K562 (cell line): ENCODE measurements around the gene SZT2. TPM values are rescaled to one million over a fixed set of nuclear protein-coding genes. Genes with fewer than 3 reads are reported as not detected.
A peak's percentile ranks its signal among the peaks of the same experiment; 100 is the strongest.

Experiments
- ATAC-seq: fragments of 200-7000 bp; cut with Tn5 transposase; 3 replicates; pipeline ENCODE4 v1.9.1; 2020; ENCODE audit warnings: moderate library complexity
- BruUV-seq: library from RNA; stranded (reverse); fragments of 400-500 nt; replicated peaks from 2 replicates; lab custom pipeline; 2021; lab: Mats Ljungman, UMichigan
- CTCF ChIA-PET: fragments of 300-600 bp; formaldehyde crosslinking; extraction: SDS; loops from one replicate; lab custom pipeline; 2021; ENCODE audit warnings: low intra/inter-chr PET ratio; lab: Yijun Ruan, JAX
- POLR2A ChIA-PET: fragments of 300-600, 350-650 bp; sonication (Branson Sonifier 250); formaldehyde crosslinking; extraction: SDS; loops from one replicate; lab custom pipeline; 2021; ENCODE audit warnings: antibody characterized with exemption, inconsistent platforms; lab: Yijun Ruan, JAX
- DNase-seq, 4 experiments: peaks; one replicate each; pipeline versions ENCODE4 v3.0.0 to v3.0.0-alpha.2; 2011 to 2018; ENCODE audit warnings: low spot score in 3 of 4, mixed read lengths in 3 of 4; ENCODE audit errors: extremely low read depth in 1 of 4
- FAIRE-seq: peaks from 2 replicates; lab custom pipeline; 2011; peaks lifted over from hg19 to GRCh38; lab: Jason Lieb, UNC
- H2AFZ ChIP-seq: 2 replicates; pipeline ENCODE4 v1.6.0; 2011; ENCODE audit warnings: low read depth, low read length, control low read depth, inconsistent platforms
- H3K27ac ChIP-seq: fragments of 200-600 bp; 3 replicates; pipeline ENCODE4 v1.8.0; 2011; ENCODE audit warnings: low read depth, mild to moderate bottlenecking, control low read depth, inconsistent platforms, low read length, moderate library complexity, mixed read lengths; ENCODE audit errors: extremely low read depth
- H3K27me3 ChIP-seq, 2 experiments: fragments of 300-600 bp in 1 of 2; 2 replicates in 1 of 2; 3 replicates in 1 of 2; pipeline versions ENCODE4 v1.6.0 to v1.8.0; 2011; ENCODE audit warnings: inconsistent platforms in 2 of 2, low read length in 2 of 2, mild to moderate bottlenecking in 1 of 2, mixed read lengths in 1 of 2, moderate library complexity in 1 of 2; ENCODE audit not compliant: control insufficient read depth in 2 of 2, insufficient read depth in 2 of 2
- H3K36me3 ChIP-seq: fragments of 300-600 bp; 3 replicates; pipeline ENCODE4 v1.8.0; 2011; ENCODE audit warnings: mild to moderate bottlenecking, low read length, inconsistent platforms; ENCODE audit not compliant: control insufficient read depth, insufficient read depth
- H3K4me1 ChIP-seq, 2 experiments: fragments of 200-600 bp in 1 of 2; replicated peaks in 1 of 2; 2 replicates in 1 of 2; 3 replicates in 1 of 2; pipeline versions ENCODE4 v1.5.1 to v1.8.0; 2011; ENCODE audit warnings: inconsistent platforms in 2 of 2, low read length in 2 of 2, mild to moderate bottlenecking in 1 of 2, mixed read lengths in 1 of 2, moderate library complexity in 1 of 2; ENCODE audit not compliant: control insufficient read depth in 2 of 2, insufficient read depth in 2 of 2
- H3K4me2 ChIP-seq: 2 replicates; pipeline ENCODE4 v1.6.1; 2011; ENCODE audit warnings: low read length, control low read depth, inconsistent platforms, mixed read lengths; ENCODE audit not compliant: insufficient read depth
- H3K4me3 ChIP-seq: fragments of 200-600 bp; sonication (generic), shearing (Covaris generic); 2 replicates; pipeline ENCODE4 v1.5.1; 2016; ENCODE audit warnings: control low read depth, inconsistent platforms
- H3K79me2 ChIP-seq: fragments of 200-600 bp; 3 replicates; pipeline ENCODE4 v1.8.0; 2011; ENCODE audit warnings: low read length, inconsistent platforms; ENCODE audit not compliant: control insufficient read depth, insufficient read depth
- H3K9ac ChIP-seq, 2 experiments: 2 replicates each; pipeline versions ENCODE4 v1.6.0 to v1.6.1; 2011; ENCODE audit warnings: low read depth in 2 of 2, low read length in 2 of 2, control low read depth in 1 of 2, inconsistent platforms in 1 of 2, mild to moderate bottlenecking in 1 of 2, mixed read lengths in 1 of 2; ENCODE audit not compliant: insufficient read depth in 1 of 2
- H3K9me1 ChIP-seq: one replicate; pipeline ENCODE4 v1.6.0; 2011; ENCODE audit warnings: inconsistent platforms, mild to moderate bottlenecking, low read length, moderate library complexity; ENCODE audit not compliant: control insufficient read depth, insufficient read depth
- H3K9me3 ChIP-seq: replicated peaks from 2 replicates; pipeline ENCODE4 v1.5.1; 2011; ENCODE audit warnings: low read depth, low read length, inconsistent platforms; ENCODE audit not compliant: control insufficient read depth, insufficient read depth
- H4K20me1 ChIP-seq: replicated peaks from 2 replicates; pipeline ENCODE4 v1.6.1; 2011; ENCODE audit warnings: low read length, inconsistent platforms, mixed read lengths; ENCODE audit not compliant: control insufficient read depth, insufficient read depth
- POLR2B ChIP-seq: fragments of 450-650 bp; IDR thresholded peaks from 2 replicates; pipeline ENCODE4 v1.6.1; 2018; ENCODE audit warnings: low read depth; ENCODE audit not compliant: partially characterized antibody
- SMARCA5 ChIP-seq: fragments of 450-650 bp; IDR thresholded peaks from 2 replicates; pipeline ENCODE4 v1.6.1; 2016
- XRCC5 ChIP-seq: fragments of 200-400 bp; formaldehyde crosslinking; IDR thresholded peaks from 2 replicates; pipeline ENCODE4 v1.6.1; 2017; ENCODE audit warnings: low read depth, mild to moderate bottlenecking, low read length
- ZNF24 ChIP-seq: fragments of 450-650 bp; IDR thresholded peaks from 2 replicates; pipeline ENCODE4 v1.6.1; 2016
- WGBS: fragments of 100-300 bp; shearing (Covaris generic); methylation state at CpG from one replicate; pipeline ENCODE4 v1.1.6; 2016; ENCODE audit warnings: low coverage, mixed read lengths; ENCODE audit not compliant: insufficient coverage; ENCODE audit errors: missing lambda C conversion rate; 5-methylcytosine and 5-hydroxymethylcytosine counted together
- in situ Hi-C: fragments of 300-500 bp; cut with MboI; formaldehyde crosslinking; loops from 4 replicates; pipeline ENCODE4 v1.15.0; 2018; ENCODE audit warnings: inconsistent platforms, mixed read lengths
- intact Hi-C: fragments of 100-400 bp; cut with micrococcal nuclease; formaldehyde crosslinking; loops from 2 replicates; pipeline ENCODE4 v1.14.2; 2022
- polyA plus RNA-seq, 8 experiments: library from polyadenylated mRNA; depleted of rRNA in 4 of 8; stranded (reverse) in 5 of 8; unstranded in 3 of 8; fragments of >200 nt; fragmentation: Nextera tagmentation in 2 of 8; fragmentation: Illumina TruSeq in 1 of 8; extraction: Ambion mirVana in 2 of 8; extraction: Trizol in 1 of 8; gene quantifications; 2 replicates each; pipeline versions ENCODE4 v1.2.1 to v1.2.3, GENCODE V29; 2011 to 2014; ENCODE audit warnings: inconsistent platforms in 1 of 8, missing spikeins in 1 of 8
- total RNA-seq, 7 experiments: library from RNA; depleted of rRNA in 6 of 7; stranded (reverse); fragments of >200 nt in 6 of 7; fragmentation: Illumina TruSeq in 2 of 7; extraction: Trizol in 2 of 7; gene quantifications; 2 replicates each; pipeline versions ENCODE4 v1.2.1 to v1.2.3, GENCODE V29; 2011 to 2021; ENCODE audit warnings: low replicate concordance in 1 of 7
- TF ChIP-seq, protein P1 (sequence below): fragments of 250-450 bp; sonication (Bioruptor Pico); IDR thresholded peaks from 2 replicates; pipeline ENCODE4 v1.4.0; 2020

SZT2 gene
- total and polyA plus RNA-seq, 9 of the 15 experiments (the other 6 are each of a cell fraction or from before 2014, with no cell fraction given), result 0.88 to 31.0 (median 12.8) TPM

DNA sequence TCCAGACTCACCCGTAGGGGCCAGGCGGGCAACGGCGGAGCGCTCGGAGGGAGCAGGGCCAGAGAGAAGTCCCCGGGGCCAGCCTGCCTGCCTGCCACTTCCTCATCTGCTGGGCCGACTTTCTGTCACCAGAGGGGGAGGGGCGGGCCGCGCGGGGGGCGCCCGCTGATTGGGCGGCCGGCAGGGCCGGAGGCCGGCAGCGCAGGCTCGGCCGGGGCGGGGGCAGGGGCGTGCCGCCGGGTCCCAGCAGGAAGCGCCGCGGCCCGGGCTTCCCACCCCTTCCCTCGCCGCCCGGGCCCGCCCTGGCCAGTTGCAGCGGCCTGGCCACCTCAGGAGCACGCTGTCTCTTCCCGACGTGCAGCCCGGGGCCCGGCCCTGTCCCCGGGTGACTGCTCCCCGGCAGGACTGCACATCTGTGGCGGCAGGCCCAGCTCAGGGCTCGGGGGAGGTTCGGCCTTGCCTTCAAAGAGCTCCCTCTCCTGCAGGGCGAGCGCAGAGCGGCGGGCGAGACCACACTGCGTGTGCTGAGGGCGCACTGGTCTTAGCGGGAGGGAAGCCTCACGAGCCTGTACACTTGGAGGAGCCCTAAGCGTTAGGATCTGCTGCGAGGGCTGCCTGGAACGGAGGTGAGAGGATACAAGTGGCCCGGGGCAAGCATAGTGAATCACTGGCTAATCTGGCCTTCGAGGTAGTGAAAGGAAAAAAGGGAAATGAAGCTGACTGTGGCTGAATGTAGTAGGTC is 21.6 kb upstream of the SZT2 start, which contains the start of gene ELOVL1 (continued):
- TF ChIP-seq, protein P1, sequence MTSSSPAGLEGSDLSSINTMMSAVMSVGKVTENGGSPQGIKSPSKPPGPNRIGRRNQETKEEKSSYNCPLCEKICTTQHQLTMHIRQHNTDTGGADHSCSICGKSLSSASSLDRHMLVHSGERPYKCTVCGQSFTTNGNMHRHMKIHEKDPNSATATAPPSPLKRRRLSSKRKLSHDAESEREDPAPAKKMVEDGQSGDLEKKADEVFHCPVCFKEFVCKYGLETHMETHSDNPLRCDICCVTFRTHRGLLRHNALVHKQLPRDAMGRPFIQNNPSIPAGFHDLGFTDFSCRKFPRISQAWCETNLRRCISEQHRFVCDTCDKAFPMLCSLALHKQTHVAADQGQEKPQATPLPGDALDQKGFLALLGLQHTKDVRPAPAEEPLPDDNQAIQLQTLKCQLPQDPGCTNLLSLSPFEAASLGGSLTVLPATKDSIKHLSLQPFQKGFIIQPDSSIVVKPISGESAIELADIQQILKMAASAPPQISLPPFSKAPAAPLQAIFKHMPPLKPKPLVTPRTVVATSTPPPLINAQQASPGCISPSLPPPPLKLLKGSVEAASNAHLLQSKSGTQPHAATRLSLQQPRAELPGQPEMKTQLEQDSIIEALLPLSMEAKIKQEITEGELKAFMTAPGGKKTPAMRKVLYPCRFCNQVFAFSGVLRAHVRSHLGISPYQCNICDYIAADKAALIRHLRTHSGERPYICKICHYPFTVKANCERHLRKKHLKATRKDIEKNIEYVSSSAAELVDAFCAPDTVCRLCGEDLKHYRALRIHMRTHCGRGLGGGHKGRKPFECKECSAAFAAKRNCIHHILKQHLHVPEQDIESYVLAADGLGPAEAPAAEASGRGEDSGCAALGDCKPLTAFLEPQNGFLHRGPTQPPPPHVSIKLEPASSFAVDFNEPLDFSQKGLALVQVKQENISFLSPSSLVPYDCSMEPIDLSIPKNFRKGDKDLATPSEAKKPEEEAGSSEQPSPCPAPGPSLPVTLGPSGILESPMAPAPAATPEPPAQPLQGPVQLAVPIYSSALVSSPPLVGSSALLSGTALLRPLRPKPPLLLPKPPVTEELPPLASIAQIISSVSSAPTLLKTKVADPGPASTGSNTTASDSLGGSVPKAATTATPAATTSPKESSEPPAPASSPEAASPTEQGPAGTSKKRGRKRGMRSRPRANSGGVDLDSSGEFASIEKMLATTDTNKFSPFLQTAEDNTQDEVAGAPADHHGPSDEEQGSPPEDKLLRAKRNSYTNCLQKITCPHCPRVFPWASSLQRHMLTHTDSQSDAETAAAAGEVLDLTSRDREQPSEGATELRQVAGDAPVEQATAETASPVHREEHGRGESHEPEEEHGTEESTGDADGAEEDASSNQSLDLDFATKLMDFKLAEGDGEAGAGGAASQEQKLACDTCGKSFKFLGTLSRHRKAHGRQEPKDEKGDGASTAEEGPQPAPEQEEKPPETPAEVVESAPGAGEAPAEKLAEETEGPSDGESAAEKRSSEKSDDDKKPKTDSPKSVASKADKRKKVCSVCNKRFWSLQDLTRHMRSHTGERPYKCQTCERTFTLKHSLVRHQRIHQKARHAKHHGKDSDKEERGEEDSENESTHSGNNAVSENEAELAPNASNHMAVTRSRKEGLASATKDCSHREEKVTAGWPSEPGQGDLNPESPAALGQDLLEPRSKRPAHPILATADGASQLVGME (CRISPR knock-in tag), result peak; percentile 55; the same call in 1 of the 2 replicates
- TF ChIP-seq POLR2B, result peak; percentile 74

- Histone ChIP-seq H3K4me3 (peak overlapping the region; percentile 64), H3K27ac (peak overlapping the region; percentile 82), H3K27me3 (no peaks in the 10 kb centered on the region), H3K79me2 (peaks cover 40% of the 10 kb centered on the region), H3K4me2 (peak overlapping the region; percentile 93), H3K4me1 (peaks cover 38 to 39% of the 10 kb centered on the region in 2 experiments), H2AFZ (peak overlapping the region; percentile 87), H3K9me3 (no peaks in the 10 kb centered on the region), H4K20me1 (peaks cover 10% of the 10 kb centered on the region), H3K9ac (peak overlapping the region; percentile 74 to 93), H3K9me1 (peaks cover 15% of the 10 kb centered on the region), H3K36me3 (peaks cover 23% of the 10 kb centered on the region)
- TSS peak; percentile 90 for BruUV-seq
- WGBS, result 13% methylated on average over 6 of the region's 6 CpGs
- no peak for FAIRE-seq
- CTCF ChIA-PET, result interaction anchor here (1.1 to 1.4 kb wide), 2 partner anchors 46 to 161 kb away, joined by 4 to 5 read pairs; no protein-coding TSS in a partner anchor
- POLR2A ChIA-PET, result interaction anchor here (0.8 to 3.1 kb wide), 7 partner anchors 9 to 125 kb away, joined by 3 to 20 read pairs (median 8); partner anchors contain the start of genes CDC20, MED8 and SZT2
- TF ChIP-seq ZNF24 (peak; percentile 4; the same call in 1 of the 2 replicates), XRCC5 (no peak), SMARCA5 (0 out of 2 replicates have a peak, but pooled peaks have one; percentile 2)
- intact Hi-C loops (no loop called here), in situ Hi-C loops (no loop called here)
- no peak for DNase-seq
- ATAC-seq, result no peak
Measured at GRCh38 chr1:43368646-43369020, 21.1 kb upstream of the SZT2 start.
